ENCODE results near the gene NXPH4. TPM values are rescaled to one million over a fixed set of nuclear protein-coding genes. Genes with fewer than 3 reads are reported as not detected.
A peak's percentile ranks its signal among the peaks of the same experiment; 100 is the strongest.

NXPH4 gene
- total RNA-seq, 1 experiment from 2014 or later = 20.0 TPM

- H4K20me1 ChIP-seq (ENCODE audit: insufficient read depth) = no peaks in the 10 kb centered on the region
- peak; percentile 62 for ATAC-seq
- ChIA-PET POLR2A (interaction anchor here (0.5 to 1.9 kb wide), 7 partner anchors 16 to 559 kb away, joined by 3 to 7 read pairs (median 4); partner anchors contain the start of genes EEF1AKMT3 and SHMT2), RAD21 (ENCODE audit: low non-redundant PET in 1 of 2, low total read pairs in 2 of 2, uncharacterized antibody in 2 of 2, unreplicated experiment in 2 of 2) (interaction anchor here (0.9 to 1.9 kb wide), 3 partner anchors 26 to 30 kb away, joined by 3 to 13 read pairs (median 4); no protein-coding TSS in a partner anchor), CTCF (interaction anchor here (0.9 to 4.2 kb wide), 14 partner anchors 14 to 249 kb away, joined by 3 to 103 read pairs (median 6); partner anchors contain the start of genes INHBE and SHMT2)
- TF ChIP-seq SIN3A (IDR thresholded peaks at IDR 0.05; ENCODE audit: low read depth) = no peak
- no peak for TF ChIP-seq CBX3 (IDR thresholded peaks at IDR 0.05; ENCODE audit: low read depth)
- TF ChIP-seq EZH2 (IDR thresholded peaks at IDR 0.05) = no peak
- TF ChIP-seq CEBPB (IDR thresholded peaks at IDR 0.05; ENCODE audit: low read depth) = no peak
- TF ChIP-seq POLR2AphosphoS5 (IDR thresholded peaks at IDR 0.05; ENCODE audit: low read depth, low read length) = peak; percentile 16; the same call in 1 of the 2 replicates
- TF ChIP-seq ZNF274 (IDR thresholded peaks at IDR 0.05; ENCODE audit: low read depth, low read length) = no peak
- TF ChIP-seq ZBTB33 (IDR thresholded peaks at IDR 0.05; ENCODE audit: extremely low read depth, insufficient replicate concordance, low read length) = no peak
- TF ChIP-seq FOSL1 (IDR thresholded peaks at IDR 0.05; ENCODE audit: low read depth) = no peak
- TF ChIP-seq YY1 (IDR thresholded peaks at IDR 0.05; ENCODE audit: extremely low read depth, insufficient replicate concordance, low read depth, low read length) = peak; percentile 22
- no peak for TF ChIP-seq REST (IDR thresholded peaks at IDR 0.05; ENCODE audit: low read depth)
- no peak for TF ChIP-seq TCF7L2 (IDR thresholded peaks at IDR 0.05; ENCODE audit: borderline replicate concordance, extremely low read depth, insufficient read depth, insufficient read length)
- peak; percentile 83 for TF ChIP-seq MAX (IDR thresholded peaks at IDR 0.05)
- TF ChIP-seq CTCF (IDR thresholded peaks at IDR 0.05 in 2 of 3, conservative IDR thresholded peaks at IDR 0.05 in 1 of 3; ENCODE audit: borderline replicate concordance in 1 of 3, insufficient read depth in 1 of 3, low read depth in 2 of 3, low read length in 2 of 3) = peak; percentile 86 to 97 (median 97)
- no peak for TF ChIP-seq ELF1 (IDR thresholded peaks at IDR 0.05; ENCODE audit: borderline replicate concordance, low read depth)
- peak; percentile 87 for TF ChIP-seq RAD21 (IDR thresholded peaks at IDR 0.05; ENCODE audit: low read depth)
- H3K4me2 ChIP-seq (ENCODE audit: low read length) = peak overlapping the region; percentile 59
- no peak overlapping the region for H3K27ac ChIP-seq (ENCODE audit: low read depth, low read length)
- intact Hi-C loops (cut with micrococcal nuclease) = loop anchor here (1.0 to 2.0 kb wide), 3 partner anchors 26 to 240 kb away; no protein-coding TSS in a partner anchor
- H3K27me3 ChIP-seq (ENCODE audit: insufficient read depth, low read length) = no peaks in the 10 kb centered on the region
- peaks cover 17 to 47% of the 10 kb centered on the region in 2 experiments for H3K4me1 ChIP-seq (ENCODE audit: control insufficient read depth in 1 of 2, insufficient read depth in 2 of 2, low read length in 2 of 2)
- DNase-seq (ENCODE audit: low read depth, low spot score) = peak; percentile 59
- no peaks in the 10 kb centered on the region for H3K36me3 ChIP-seq (ENCODE audit: control insufficient read depth in 1 of 2, insufficient read depth in 2 of 2, low read length in 2 of 2)
- no TSS peak for BruUV-seq (replicated peaks)
- peak overlapping the region; percentile 41 for H2AFZ ChIP-seq (ENCODE audit: low read depth, low read length, poor library complexity, severe bottlenecking)
- H3K9me3 ChIP-seq (ENCODE audit: control insufficient read depth in 1 of 2, insufficient read depth in 1 of 2, low read depth in 1 of 2, low read length in 2 of 2) = no peaks in the 10 kb centered on the region
- H3K79me2 ChIP-seq (ENCODE audit: insufficient read depth, low read length) = no peaks in the 10 kb centered on the region
- H3K9ac ChIP-seq (ENCODE audit: low read length) = peak overlapping the region; percentile 24; the same call in 1 of the 2 replicates
- no peaks in the 10 kb centered on the region for H3K9me2 ChIP-seq (ENCODE audit: insufficient read depth)
- H3K4me3 ChIP-seq (replicated peaks in 1 of 2; ENCODE audit: low read depth in 1 of 2, low read length in 2 of 2) = no peak overlapping the region
Observed at GRCh38 chr12:57213058-57213715, 3.4 kb upstream of the NXPH4 start.

Measured in HCT116 (cell line).